ENCODE measurements around the gene IQSEC1.
A peak's percentile ranks its signal among the peaks of the same experiment; 100 is the strongest.

Gene IQSEC1

DNA sequence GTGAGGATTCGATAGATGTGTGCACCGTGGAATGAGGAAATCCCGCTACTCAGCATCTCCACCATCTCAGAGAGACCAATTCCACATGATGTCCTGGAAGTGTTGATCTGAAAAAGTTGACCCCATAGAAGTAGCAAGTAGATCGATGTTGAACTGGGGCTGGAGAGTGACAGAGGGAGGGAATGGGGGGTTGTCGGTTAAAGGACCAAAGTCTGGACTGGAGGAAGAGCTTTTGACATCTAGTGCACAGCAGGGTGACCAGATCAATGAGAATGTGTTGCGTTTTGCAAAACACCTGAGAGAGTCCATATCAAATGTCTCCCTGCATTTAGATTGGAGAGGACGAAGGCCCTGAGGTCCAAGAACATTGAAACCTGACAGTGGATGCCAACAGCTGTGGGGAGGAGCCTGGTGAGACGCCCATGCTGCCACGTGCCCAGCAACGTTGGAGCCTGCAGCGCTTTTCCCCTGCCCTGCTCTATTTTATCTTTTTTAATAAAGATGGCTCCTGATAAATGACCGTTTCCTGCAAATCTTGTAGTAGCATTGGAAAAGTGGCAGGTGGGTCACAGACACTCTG, 201.7 kb downstream of the IQSEC1 start:
- no peaks in the 10 kb centered on the region for H3K9me3 ChIP-seq
- no peak overlapping the region for H3K4me3 ChIP-seq
- H3K4me1 ChIP-seq = peaks cover 0 to 23% (median 14%) of the 10 kb centered on the region in 4 donors
- TF ChIP-seq, protein P1, sequence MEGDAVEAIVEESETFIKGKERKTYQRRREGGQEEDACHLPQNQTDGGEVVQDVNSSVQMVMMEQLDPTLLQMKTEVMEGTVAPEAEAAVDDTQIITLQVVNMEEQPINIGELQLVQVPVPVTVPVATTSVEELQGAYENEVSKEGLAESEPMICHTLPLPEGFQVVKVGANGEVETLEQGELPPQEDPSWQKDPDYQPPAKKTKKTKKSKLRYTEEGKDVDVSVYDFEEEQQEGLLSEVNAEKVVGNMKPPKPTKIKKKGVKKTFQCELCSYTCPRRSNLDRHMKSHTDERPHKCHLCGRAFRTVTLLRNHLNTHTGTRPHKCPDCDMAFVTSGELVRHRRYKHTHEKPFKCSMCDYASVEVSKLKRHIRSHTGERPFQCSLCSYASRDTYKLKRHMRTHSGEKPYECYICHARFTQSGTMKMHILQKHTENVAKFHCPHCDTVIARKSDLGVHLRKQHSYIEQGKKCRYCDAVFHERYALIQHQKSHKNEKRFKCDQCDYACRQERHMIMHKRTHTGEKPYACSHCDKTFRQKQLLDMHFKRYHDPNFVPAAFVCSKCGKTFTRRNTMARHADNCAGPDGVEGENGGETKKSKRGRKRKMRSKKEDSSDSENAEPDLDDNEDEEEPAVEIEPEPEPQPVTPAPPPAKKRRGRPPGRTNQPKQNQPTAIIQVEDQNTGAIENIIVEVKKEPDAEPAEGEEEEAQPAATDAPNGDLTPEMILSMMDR (IDR thresholded peaks at IDR 0.05) = no peak
- H3K36me3 ChIP-seq = no peaks in the 10 kb centered on the region
- DNase-seq = no peak
- intact Hi-C loops (cut with DNase I; ENCODE audit: low total_unique reads) = no loop called here
- H3K27ac ChIP-seq = no peak overlapping the region
- peaks cover 0 to 17% of the 10 kb centered on the region in 2 donors for H3K27me3 ChIP-seq

GRCh38 chr3:12870942-12871341, 202.3 kb downstream of the IQSEC1 start:
- peak; percentile 70 to 78 for DNase-seq
- H3K27me3 ChIP-seq = peaks cover 0 to 15% of the 10 kb centered on the region in 2 donors
- peak overlapping the region in 1 of 2 donors; percentile 39 for H3K27ac ChIP-seq
- intact Hi-C loops (cut with DNase I; ENCODE audit: low total_unique reads) = no loop called here
- peaks cover 0 to 17% (median 9%) of the 10 kb centered on the region in 4 donors for H3K4me1 ChIP-seq
- H3K36me3 ChIP-seq = no peaks in the 10 kb centered on the region
- no peaks in the 10 kb centered on the region for H3K9me3 ChIP-seq
- TF ChIP-seq, protein P1 (IDR thresholded peaks at IDR 0.05) = no peak
- H3K4me3 ChIP-seq = no peak overlapping the region

DNA sequence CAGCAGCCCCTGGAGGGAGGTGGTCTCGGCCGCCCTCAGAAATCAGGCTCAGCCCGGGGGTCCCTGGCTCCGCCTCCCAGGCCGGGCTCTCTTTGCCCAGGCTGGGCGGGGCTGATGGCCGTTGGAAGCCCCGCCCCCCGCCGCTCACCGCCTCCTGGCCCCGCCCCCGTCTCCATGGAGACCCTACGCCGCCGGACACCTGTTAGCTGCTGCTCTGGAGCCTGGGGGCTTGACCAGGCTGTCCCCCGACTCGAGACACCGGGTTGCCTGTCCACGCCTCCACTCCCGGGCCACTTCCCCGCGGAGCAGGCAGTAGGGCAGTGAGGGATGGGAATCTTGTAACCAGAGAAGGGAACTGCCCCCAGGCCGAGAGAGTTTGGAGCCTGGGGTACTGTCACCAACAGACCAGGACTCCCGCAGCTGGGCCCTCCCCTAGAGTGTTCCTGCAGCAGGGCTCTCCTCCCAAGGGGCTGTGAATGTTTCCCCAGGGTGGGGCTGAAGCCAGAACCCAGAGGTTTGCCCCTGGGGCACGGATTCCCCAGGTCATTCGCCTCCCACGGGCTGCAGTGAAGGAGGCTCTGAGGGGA, 204.1 kb downstream of the IQSEC1 start:
- H3K4me3 ChIP-seq = peak overlapping the region in 1 of 2 donors; percentile 7
- H3K27ac ChIP-seq = no peak overlapping the region
- TF ChIP-seq, protein P1 (IDR thresholded peaks at IDR 0.05) = no peak
- intact Hi-C loops (cut with DNase I; ENCODE audit: low total_unique reads) = loop anchor here (5.0 kb wide), 1 partner anchor 123 kb away; no protein-coding TSS in a partner anchor
- H3K27me3 ChIP-seq = peaks cover 0 to 10% of the 10 kb centered on the region in 2 donors
- H3K36me3 ChIP-seq = no peaks in the 10 kb centered on the region
- H3K9me3 ChIP-seq = no peaks in the 10 kb centered on the region
- DNase-seq = no peak
- peaks cover 0 to 13% (median 6%) of the 10 kb centered on the region in 4 donors for H3K4me1 ChIP-seq

GRCh38 chr3:12868039-12869034, 204.9 kb downstream of the IQSEC1 start:
- H3K27ac ChIP-seq = no peak overlapping the region
- intact Hi-C loops (cut with DNase I; ENCODE audit: low total_unique reads) = loop anchor here (5.0 kb wide), 1 partner anchor 124 kb away; no protein-coding TSS in a partner anchor

DNA sequence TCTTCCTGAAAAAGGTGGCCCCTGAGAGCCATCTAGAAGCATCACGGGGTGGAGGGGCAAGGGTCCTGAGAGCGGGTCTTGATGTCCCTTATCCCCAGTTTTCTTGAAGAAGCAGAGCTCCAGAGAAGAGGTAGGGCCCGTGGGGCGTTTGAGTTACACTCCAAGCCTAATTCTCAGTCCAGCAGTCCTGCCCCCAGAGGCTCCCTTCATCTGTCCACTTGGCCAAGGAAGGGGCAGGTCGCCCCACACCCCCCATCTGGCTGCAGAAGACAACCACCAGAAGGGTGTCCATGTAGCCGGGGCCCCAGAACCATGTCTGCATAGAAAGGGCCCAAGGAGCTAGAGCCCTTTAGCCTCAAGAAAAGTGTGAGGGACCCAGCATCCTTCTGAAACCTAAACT, 206.4 kb downstream of the IQSEC1 start:
- Histone ChIP-seq H3K4me3 (no peak overlapping the region), H3K9me3 (no peaks in the 10 kb centered on the region), H3K27me3 (peaks cover 0 to 10% of the 10 kb centered on the region in 2 donors), H3K4me1 (peaks cover 0 to 13% (median 6%) of the 10 kb centered on the region in 4 donors), H3K27ac (no peak overlapping the region), H3K36me3 (no peaks in the 10 kb centered on the region)
- TF ChIP-seq, protein P1 (IDR thresholded peaks at IDR 0.05) = no peak
- no peak for DNase-seq
- intact Hi-C loops (cut with DNase I; ENCODE audit: low total_unique reads) = loop anchor here (2.0 to 5.0 kb wide), 2 partner anchors 26 to 125 kb away; no protein-coding TSS in a partner anchor

More at GRCh38 chr3:12868039-12869034, 204.9 kb downstream of the IQSEC1 start:
- TF ChIP-seq, protein P1 (IDR thresholded peaks at IDR 0.05) = peak; percentile 92 to 93
- Histone ChIP-seq H3K9me3 (no peaks in the 10 kb centered on the region), H3K4me1 (peaks cover 0 to 13% (median 6%) of the 10 kb centered on the region in 4 donors), H3K27me3 (peaks cover 0 to 10% of the 10 kb centered on the region in 2 donors), H3K4me3 (peak overlapping the region in 1 of 2 donors; percentile 7), H3K36me3 (no peaks in the 10 kb centered on the region)
- peak; percentile 83 to 90 for DNase-seq
